K562 (cell line): ENCODE data around the gene SELENOI. TPM values are rescaled to one million over a fixed set of nuclear protein-coding genes. Genes with fewer than 3 reads are reported as not detected.

Experiments
- ATAC-seq: fragments of 200-7000 bp; cut with Tn5 transposase; 3 replicates; pipeline ENCODE4 v1.9.1; 2020; ENCODE audit warnings: moderate library complexity
- BruUV-seq: library from RNA; stranded (reverse); fragments of 400-500 nt; replicated peaks from 2 replicates; lab custom pipeline; 2021; lab: Mats Ljungman, UMichigan
- CTCF ChIA-PET: fragments of 300-600 bp; formaldehyde crosslinking; extraction: SDS; loops from one replicate; lab custom pipeline; 2021; ENCODE audit warnings: low intra/inter-chr PET ratio; lab: Yijun Ruan, JAX
- POLR2A ChIA-PET: fragments of 300-600, 350-650 bp; sonication (Branson Sonifier 250); formaldehyde crosslinking; extraction: SDS; loops from one replicate; lab custom pipeline; 2021; ENCODE audit warnings: antibody characterized with exemption, inconsistent platforms; lab: Yijun Ruan, JAX
- DNase-seq, 4 experiments: peaks; one replicate each; pipeline versions ENCODE4 v3.0.0 to v3.0.0-alpha.2; 2011 to 2018; ENCODE audit warnings: low spot score in 3 of 4, mixed read lengths in 3 of 4; ENCODE audit errors: extremely low read depth in 1 of 4
- FAIRE-seq: peaks from 2 replicates; lab custom pipeline; 2011; peaks lifted over from hg19 to GRCh38; lab: Jason Lieb, UNC
- H2AFZ ChIP-seq: 2 replicates; pipeline ENCODE4 v1.6.0; 2011; ENCODE audit warnings: low read depth, low read length, control low read depth, inconsistent platforms
- H3K27ac ChIP-seq: fragments of 200-600 bp; 3 replicates; pipeline ENCODE4 v1.8.0; 2011; ENCODE audit warnings: low read depth, mild to moderate bottlenecking, control low read depth, inconsistent platforms, low read length, moderate library complexity, mixed read lengths; ENCODE audit errors: extremely low read depth
- H3K27me3 ChIP-seq, 2 experiments: fragments of 300-600 bp in 1 of 2; 2 replicates in 1 of 2; 3 replicates in 1 of 2; pipeline versions ENCODE4 v1.6.0 to v1.8.0; 2011; ENCODE audit warnings: inconsistent platforms in 2 of 2, low read length in 2 of 2, mild to moderate bottlenecking in 1 of 2, mixed read lengths in 1 of 2, moderate library complexity in 1 of 2; ENCODE audit not compliant: control insufficient read depth in 2 of 2, insufficient read depth in 2 of 2
- H3K36me3 ChIP-seq: fragments of 300-600 bp; 3 replicates; pipeline ENCODE4 v1.8.0; 2011; ENCODE audit warnings: mild to moderate bottlenecking, low read length, inconsistent platforms; ENCODE audit not compliant: control insufficient read depth, insufficient read depth
- H3K4me1 ChIP-seq, 2 experiments: fragments of 200-600 bp in 1 of 2; replicated peaks in 1 of 2; 2 replicates in 1 of 2; 3 replicates in 1 of 2; pipeline versions ENCODE4 v1.5.1 to v1.8.0; 2011; ENCODE audit warnings: inconsistent platforms in 2 of 2, low read length in 2 of 2, mild to moderate bottlenecking in 1 of 2, mixed read lengths in 1 of 2, moderate library complexity in 1 of 2; ENCODE audit not compliant: control insufficient read depth in 2 of 2, insufficient read depth in 2 of 2
- H3K4me2 ChIP-seq: 2 replicates; pipeline ENCODE4 v1.6.1; 2011; ENCODE audit warnings: low read length, control low read depth, inconsistent platforms, mixed read lengths; ENCODE audit not compliant: insufficient read depth
- H3K4me3 ChIP-seq: fragments of 200-600 bp; sonication (generic), shearing (Covaris generic); 2 replicates; pipeline ENCODE4 v1.5.1; 2016; ENCODE audit warnings: control low read depth, inconsistent platforms
- H3K79me2 ChIP-seq: fragments of 200-600 bp; 3 replicates; pipeline ENCODE4 v1.8.0; 2011; ENCODE audit warnings: low read length, inconsistent platforms; ENCODE audit not compliant: control insufficient read depth, insufficient read depth
- H3K9ac ChIP-seq, 2 experiments: 2 replicates each; pipeline versions ENCODE4 v1.6.0 to v1.6.1; 2011; ENCODE audit warnings: low read depth in 2 of 2, low read length in 2 of 2, control low read depth in 1 of 2, inconsistent platforms in 1 of 2, mild to moderate bottlenecking in 1 of 2, mixed read lengths in 1 of 2; ENCODE audit not compliant: insufficient read depth in 1 of 2
- H3K9me1 ChIP-seq: one replicate; pipeline ENCODE4 v1.6.0; 2011; ENCODE audit warnings: inconsistent platforms, mild to moderate bottlenecking, low read length, moderate library complexity; ENCODE audit not compliant: control insufficient read depth, insufficient read depth
- H3K9me3 ChIP-seq: replicated peaks from 2 replicates; pipeline ENCODE4 v1.5.1; 2011; ENCODE audit warnings: low read depth, low read length, inconsistent platforms; ENCODE audit not compliant: control insufficient read depth, insufficient read depth
- H4K20me1 ChIP-seq: replicated peaks from 2 replicates; pipeline ENCODE4 v1.6.1; 2011; ENCODE audit warnings: low read length, inconsistent platforms, mixed read lengths; ENCODE audit not compliant: control insufficient read depth, insufficient read depth
- BMI1 ChIP-seq: fragments of 150-350 bp; IDR thresholded peaks from 2 replicates; pipeline ENCODE4 v1.6.1; 2014; ENCODE audit warnings: low read length
- PBX2 ChIP-seq, 2 experiments: IDR thresholded peaks in 1 of 2; conservative IDR thresholded peaks in 1 of 2; 2 replicates each; pipeline ENCODE4 v1.6.1; 2016; ENCODE audit warnings: low read depth in 2 of 2, mild to moderate bottlenecking in 1 of 2, missing compliant biosample characterization in 1 of 2, missing genetic modification characterization in 1 of 2, moderate library complexity in 1 of 2
- RAD51 ChIP-seq: fragments of 450-650 bp; IDR thresholded peaks from 2 replicates; pipeline ENCODE4 v1.7.1; 2016; ENCODE audit warnings: low read depth, mild to moderate bottlenecking, borderline replicate concordance
- TRIM24 ChIP-seq, 2 experiments: fragments of 450-650 bp; IDR thresholded peaks; 2 replicates each; pipeline ENCODE4 v1.6.1; 2016
- U2AF1 ChIP-seq: fragments of 200-400 bp; formaldehyde crosslinking; optimal IDR thresholded peaks from 2 replicates; pipeline ENCODE3; 2017; ENCODE audit warnings: mild to moderate bottlenecking, low read depth, low read length, moderate library complexity
- ZNF407 ChIP-seq: fragments of 450-650 bp; IDR thresholded peaks from 2 replicates; pipeline ENCODE4 v1.6.1; 2016; ENCODE audit warnings: low read depth
- ZNF699 ChIP-seq: fragments of 250-450 bp; sonication (Bioruptor Pico); IDR thresholded peaks from 2 replicates; pipeline ENCODE4 v1.8.0; 2021; ENCODE audit warnings: mild to moderate bottlenecking, moderate library complexity; ENCODE audit not compliant: insufficient replicate concordance
- ZNF77 ChIP-seq: fragments of 250-450 bp; sonication (Bioruptor Pico); IDR thresholded peaks from 2 replicates; pipeline ENCODE4 v1.5.0; 2020
- WGBS: fragments of 100-300 bp; shearing (Covaris generic); methylation state at CpG from one replicate; pipeline ENCODE4 v1.1.6; 2016; ENCODE audit warnings: low coverage, mixed read lengths; ENCODE audit not compliant: insufficient coverage; ENCODE audit errors: missing lambda C conversion rate; 5-methylcytosine and 5-hydroxymethylcytosine counted together
- in situ Hi-C: fragments of 300-500 bp; cut with MboI; formaldehyde crosslinking; loops from 4 replicates; pipeline ENCODE4 v1.15.0; 2018; ENCODE audit warnings: inconsistent platforms, mixed read lengths
- intact Hi-C: fragments of 100-400 bp; cut with micrococcal nuclease; formaldehyde crosslinking; loops from 2 replicates; pipeline ENCODE4 v1.14.2; 2022
- polyA plus RNA-seq, 8 experiments: library from polyadenylated mRNA; depleted of rRNA in 4 of 8; stranded (reverse) in 5 of 8; unstranded in 3 of 8; fragments of >200 nt; fragmentation: Nextera tagmentation in 2 of 8; fragmentation: Illumina TruSeq in 1 of 8; extraction: Ambion mirVana in 2 of 8; extraction: Trizol in 1 of 8; gene quantifications; 2 replicates each; pipeline versions ENCODE4 v1.2.1 to v1.2.3, GENCODE V29; 2011 to 2014; ENCODE audit warnings: inconsistent platforms in 1 of 8, missing spikeins in 1 of 8
- total RNA-seq, 7 experiments: library from RNA; depleted of rRNA in 6 of 7; stranded (reverse); fragments of >200 nt in 6 of 7; fragmentation: Illumina TruSeq in 2 of 7; extraction: Trizol in 2 of 7; gene quantifications; 2 replicates each; pipeline versions ENCODE4 v1.2.1 to v1.2.3, GENCODE V29; 2011 to 2021; ENCODE audit warnings: low replicate concordance in 1 of 7

Gene SELENOI
- total and polyA plus RNA-seq, 9 of the 15 experiments (the other 6 are each of a cell fraction or from before 2014, with no cell fraction given) = 9.6 to 46.9 (median 24.4) TPM

- ChIA-PET CTCF (no interaction called here), POLR2A (interaction anchor here (0.8 to 1.1 kb wide), 3 partner anchors 8 to 13 kb away, joined by 3 to 4 read pairs (median 3); no protein-coding TSS in a partner anchor)
- Histone ChIP-seq H3K36me3 (peaks cover 4% of the 10 kb centered on the region; the same call in 1 of the 3 replicates), H3K27ac (no peak overlapping the region), H2AFZ (no peak overlapping the region), H4K20me1 (no peaks in the 10 kb centered on the region), H3K4me3 (no peak overlapping the region), H3K27me3 (no peaks in the 10 kb centered on the region), H3K9me1 (no peaks in the 10 kb centered on the region), H3K4me1 (peaks cover 10 to 14% of the 10 kb centered on the region in 2 experiments), H3K9ac (no peak overlapping the region), H3K79me2 (no peaks in the 10 kb centered on the region), H3K9me3 (no peaks in the 10 kb centered on the region), H3K4me2 (no peak overlapping the region)
- FAIRE-seq (no peak), ATAC-seq (no peak), DNase-seq (no peak)
- in situ Hi-C loops = no loop called here
- WGBS = 54% methylated on average over 5 of the region's 5 CpGs
- BruUV-seq = no TSS peak
- intact Hi-C loops = no loop called here
- TF ChIP-seq TRIM24 (IDR thresholded peaks at IDR 0.05) (peak in 1 of 2 experiments; percentile 20; a peak in 1 of 4 replicates), BMI1 (no peak), ZNF77 (CRISPR knock-in tag) (no peak), ZNF407 (no peak), U2AF1 (no peak), ZNF699 (CRISPR knock-in tag) (no peak), PBX2 (CRISPR knock-in tag; IDR thresholded peaks at IDR 0.05; ENCODE audit: low read depth) (no peak), PBX2 (tag; conservative IDR thresholded peaks at IDR 0.05; ENCODE audit: low read depth) (no peak), RAD51 (no peak)
Measured at GRCh38 chr2:26400723-26401122, 54.8 kb downstream of the SELENOI start.
